GM23248 (cell line): ENCODE results near the gene UBL5. TPM values are rescaled to one million over a fixed set of nuclear protein-coding genes. Genes with fewer than 3 reads are reported as not detected.
"Not testable (repeated sequence)": the region's sequence is repeated elsewhere in the genome, so short reads cannot be mapped to it uniquely, and the experiment has no call there.

ENCODE experiments used
- DNase-seq: peaks from one replicate; pipeline ENCODE4 v3.0.0-alpha.2; 2015
- H2AFZ ChIP-seq: fragments of 200-600 bp; sonication (generic); 2 replicates; pipeline ENCODE4 v1.6.1; 2016; ENCODE audit warnings: antibody characterized with exemption
- H3F3A ChIP-seq: fragments of 200-600 bp; sonication (generic); 2 replicates; pipeline ENCODE4 v1.6.1; 2016; ENCODE audit warnings: mild to moderate bottlenecking, antibody characterized with exemption, mixed run types; ENCODE audit not compliant: insufficient read depth
- H3K27ac ChIP-seq: fragments of 200-600 bp; sonication (generic); 2 replicates; pipeline ENCODE4 v1.5.1; 2016; ENCODE audit warnings: mild to moderate bottlenecking
- H3K27me3 ChIP-seq: fragments of 200-600 bp; sonication (generic); replicated peaks from 2 replicates; pipeline ENCODE4 v1.6.1; 2016; ENCODE audit warnings: mild to moderate bottlenecking; ENCODE audit not compliant: insufficient read depth
- H3K36me3 ChIP-seq: fragments of 200-600 bp; sonication (generic); 2 replicates; pipeline ENCODE4 v1.6.1; 2016; ENCODE audit warnings: low read depth, mild to moderate bottlenecking
- H3K4me1 ChIP-seq: fragments of 200-600 bp; sonication (generic); 2 replicates; pipeline ENCODE4 v1.6.1; 2016; ENCODE audit warnings: mild to moderate bottlenecking; ENCODE audit not compliant: insufficient read depth
- H3K4me2 ChIP-seq: fragments of 200-600 bp; sonication (generic); one replicate; pipeline ENCODE4 v1.6.1; 2016; ENCODE audit warnings: mild to moderate bottlenecking; ENCODE audit not compliant: unreplicated experiment
- H3K4me3 ChIP-seq: fragments of 200-600 bp; sonication (generic); 2 replicates; pipeline ENCODE4 v1.5.1; 2016; ENCODE audit warnings: mild to moderate bottlenecking
- H3K79me2 ChIP-seq: fragments of 200-600 bp; sonication (generic); 2 replicates; pipeline ENCODE4 v1.6.1; 2016; ENCODE audit warnings: mild to moderate bottlenecking; ENCODE audit not compliant: insufficient read depth
- H3K9ac ChIP-seq: fragments of 200-600 bp; sonication (generic); 2 replicates; pipeline ENCODE4 v1.6.1; 2016; ENCODE audit warnings: mild to moderate bottlenecking
- H3K9me2 ChIP-seq: fragments of 200-600 bp; sonication (generic); 2 replicates; pipeline ENCODE4 v1.6.1; 2016; ENCODE audit warnings: mixed run types, mild to moderate bottlenecking, moderate library complexity; ENCODE audit not compliant: insufficient read depth
- H3K9me3 ChIP-seq: fragments of 200-600 bp; sonication (generic); one replicate; pipeline ENCODE4 v1.6.1; 2017; ENCODE audit warnings: low read depth
- H4K20me1 ChIP-seq: fragments of 200-600 bp; sonication (generic); 2 replicates; pipeline ENCODE4 v1.6.0; 2016; ENCODE audit not compliant: insufficient read depth
- EZH2 ChIP-seq: fragments of 200-600 bp; sonication (generic); IDR thresholded peaks from 2 replicates; pipeline ENCODE4 v1.6.1; 2018; ENCODE audit warnings: antibody characterized with exemption, mild to moderate bottlenecking; ENCODE audit not compliant: insufficient read depth, poor library complexity, severe bottlenecking
- EZH2phosphoT487 ChIP-seq: fragments of 200-600 bp; sonication (generic); IDR thresholded peaks from 2 replicates; pipeline ENCODE4 v1.6.1; 2018; ENCODE audit warnings: antibody characterized with exemption, moderate library complexity, mild to moderate bottlenecking, low read depth; ENCODE audit not compliant: insufficient read depth
- WGBS, 2 experiments: methylation state at CpG; one replicate each; pipeline ENCODE4 v1.1.6; 2015 to 2017; ENCODE audit warnings: low lambda C conversion rate in 2 of 2, low coverage in 1 of 2; ENCODE audit errors: missing lambda C conversion rate in 2 of 2; 5-methylcytosine and 5-hydroxymethylcytosine counted together
- in situ Hi-C: fragments of 300-500 bp; cut with MboI; formaldehyde crosslinking; loops from 2 replicates; pipeline ENCODE4 v1.15.0; 2020
- polyA plus RNA-seq: library from polyadenylated mRNA; unstranded; fragments of >200 nt; fragmentation: Nextera tagmentation; extraction: Ambion mirVana; gene quantifications from 2 replicates; pipeline ENCODE4 v1.2.1, GENCODE V29; 2016
- total RNA-seq: library from RNA; depleted of rRNA; stranded (reverse); fragments of >200 nt; shearing (Covaris generic); gene quantifications from 2 replicates; pipeline ENCODE4 v1.2.3, GENCODE V29; 2014

UBL5 gene
- total and polyA plus RNA-seq, 2 experiments from 2014 or later = 392 to 605 TPM

DNA sequence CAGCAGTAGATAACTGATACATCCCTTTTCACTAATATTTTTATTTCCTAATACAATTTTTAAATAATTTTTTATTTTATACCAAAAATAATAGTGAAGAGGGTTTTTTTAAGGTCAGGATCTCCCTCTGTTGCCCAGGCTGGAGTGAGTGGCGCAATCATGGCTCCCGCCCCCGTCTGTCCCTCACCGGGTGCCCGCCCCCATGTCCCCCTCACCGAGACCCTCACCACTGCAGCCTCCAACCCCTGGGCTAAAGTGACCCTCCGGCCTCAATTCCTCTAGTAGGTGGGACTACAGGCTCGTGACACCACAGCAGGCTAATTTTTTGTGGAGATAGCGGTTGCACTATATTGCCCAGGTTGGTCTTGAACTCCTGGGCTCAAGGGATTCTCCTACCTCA, 41.4 kb upstream of the UBL5 start:
- Histone ChIP-seq H3K4me3 (peak overlapping the region; percentile 99), H3K9me3 (no peaks in the 10 kb centered on the region), H3K27ac (peak overlapping the region; percentile 91; the same call in 1 of the 2 replicates), H4K20me1 (no peaks in the 10 kb centered on the region), H3K9ac (peak overlapping the region; percentile 93), H3K9me2 (no peaks in the 10 kb centered on the region), H3K4me2 (peak overlapping the region; percentile 95), H3K27me3 (no peaks in the 10 kb centered on the region), H2AFZ (peak overlapping the region; percentile 99), H3K79me2 (peaks cover 24% of the 10 kb centered on the region), H3K4me1 (peaks cover 7% of the 10 kb centered on the region; the same call in 1 of the 2 replicates), H3K36me3 (no peaks in the 10 kb centered on the region), H3F3A (peaks cover 4% of the 10 kb centered on the region; the same call in 1 of the 2 replicates)
- no peak for DNase-seq
- no peak for TF ChIP-seq EZH2
- TF ChIP-seq EZH2phosphoT487 = no peak
- WGBS, 2 experiments = 53 to 84% methylated on average over 5 to 9 of the region's 9 CpGs
- in situ Hi-C loops = loop anchor here (10.0 to 25.0 kb wide), 3 partner anchors 162 to 652 kb away; partner anchors contain the start of genes ZNF559, ZNF561 and ZNF699

- Histone ChIP-seq H3F3A (peaks cover 4% of the 10 kb centered on the region; the same call in 1 of the 2 replicates), H3K27ac (no peak overlapping the region), H2AFZ (peak overlapping the region; percentile 99; the same call in 1 of the 2 replicates), H3K9me3 (no peaks in the 10 kb centered on the region), H4K20me1 (no peaks in the 10 kb centered on the region), H3K9me2 (no peaks in the 10 kb centered on the region), H3K4me3 (no peak overlapping the region), H3K79me2 (peaks cover 24% of the 10 kb centered on the region), H3K27me3 (no peaks in the 10 kb centered on the region), H3K4me2 (no peak overlapping the region), H3K4me1 (peaks cover 7% of the 10 kb centered on the region; the same call in 1 of the 2 replicates), H3K9ac (no peak overlapping the region), H3K36me3 (no peaks in the 10 kb centered on the region)
- in situ Hi-C loops = loop anchor here (10.0 to 25.0 kb wide), 3 partner anchors 162 to 652 kb away; partner anchors contain the start of genes ZNF559, ZNF561 and ZNF699
- no peak for DNase-seq
- WGBS, 2 experiments = 83 to 85% methylated on average over 8 of the region's 8 CpGs
- TF ChIP-seq EZH2 = no peak
- no peak for TF ChIP-seq EZH2phosphoT487
Measured at GRCh38 chr19:9786819-9787218, 40.9 kb upstream of the UBL5 start.

GRCh38 chr19:9788604-9789003, 39.1 kb upstream of the UBL5 start:
- not testable (repeated sequence) for H3K4me3 ChIP-seq, H4K20me1 ChIP-seq, DNase-seq, H3K27ac ChIP-seq, H2AFZ ChIP-seq, H3K9me2 ChIP-seq, H3K4me2 ChIP-seq, H3K36me3 ChIP-seq, H3K27me3 ChIP-seq, H3K9ac ChIP-seq, H3K9me3 ChIP-seq, H3K4me1 ChIP-seq
- peaks cover 10% of the 10 kb centered on the region for H3K79me2 ChIP-seq
- in situ Hi-C loops = loop anchor here (10.0 to 25.0 kb wide), 3 partner anchors 164 to 654 kb away; partner anchors contain the start of genes ZNF559, ZNF561 and ZNF699
- WGBS, 2 experiments = 86 to 88% methylated on average over 13 of the region's 13 CpGs
- H3F3A ChIP-seq = peaks cover 11% of the 10 kb centered on the region

DNA sequence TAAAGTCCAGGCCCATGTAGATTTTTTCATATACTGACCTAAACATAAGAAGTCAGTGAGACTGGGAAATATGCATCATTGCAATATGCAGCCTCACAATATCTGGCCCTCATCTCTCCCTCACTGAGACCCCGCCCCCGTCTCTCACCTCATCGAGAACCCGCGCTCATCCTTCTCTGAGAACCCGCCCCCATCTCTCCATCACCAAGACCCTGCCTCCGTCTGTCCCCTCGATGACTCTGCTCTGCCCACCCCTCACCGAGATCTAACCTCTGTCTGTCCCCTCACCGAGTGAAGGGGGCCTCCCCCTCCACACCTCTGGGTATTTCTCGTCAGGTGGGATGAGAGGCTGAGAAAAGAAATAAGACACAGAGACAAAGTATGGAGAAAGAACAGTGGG, 38.7 kb upstream of the UBL5 start:
- peaks cover 7% of the 10 kb centered on the region; the same call in 1 of the 2 replicates for H3K4me1 ChIP-seq
- H3K27ac ChIP-seq = no peak overlapping the region

DNA sequence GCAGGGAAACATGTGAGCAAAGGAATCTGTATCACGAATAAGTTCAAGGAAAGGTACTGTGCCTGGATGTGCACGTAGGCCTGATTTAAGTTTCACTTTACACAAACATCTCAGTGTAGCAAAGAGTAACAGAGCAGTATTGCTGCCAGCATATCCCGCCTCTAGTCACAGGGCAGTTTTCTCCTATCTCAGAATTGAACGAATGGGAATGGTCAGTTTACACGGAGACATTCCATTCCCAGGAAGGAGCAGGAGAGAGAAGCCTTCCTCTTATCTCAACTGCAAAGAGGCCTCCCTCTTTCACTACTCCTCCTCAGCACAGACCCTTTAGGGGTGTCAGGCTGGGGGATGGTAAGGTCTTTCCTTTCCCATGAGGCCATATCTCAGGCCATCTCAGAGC, 38.1 kb upstream of the UBL5 start:
- 48 to 53% methylated on average over 5 of the region's 5 CpGs for WGBS, 2 experiments
- not testable (repeated sequence) for H3K9me3 ChIP-seq, H2AFZ ChIP-seq, H3K9ac ChIP-seq, H3K27ac ChIP-seq, H3K4me1 ChIP-seq, H3K4me3 ChIP-seq, H3K9me2 ChIP-seq, H3K79me2 ChIP-seq, H3K27me3 ChIP-seq, H3K36me3 ChIP-seq, DNase-seq, H4K20me1 ChIP-seq, H3K4me2 ChIP-seq
- in situ Hi-C loops = loop anchor here (10.0 to 25.0 kb wide), 3 partner anchors 165 to 655 kb away; partner anchors contain the start of genes ZNF559, ZNF561 and ZNF699
- peaks cover 14% of the 10 kb centered on the region for H3F3A ChIP-seq

More for the DNA sequence above, 38.7 kb upstream of the UBL5 start:
- in situ Hi-C loops = loop anchor here (10.0 to 25.0 kb wide), 3 partner anchors 164 to 654 kb away; partner anchors contain the start of genes ZNF559, ZNF561 and ZNF699
- Histone ChIP-seq H3K9me3 (no peaks in the 10 kb centered on the region), H3K9ac (no peak overlapping the region), H3K36me3 (no peaks in the 10 kb centered on the region), H2AFZ (no peak overlapping the region), H3K4me3 (no peak overlapping the region), H4K20me1 (no peaks in the 10 kb centered on the region), H3F3A (peaks cover 14% of the 10 kb centered on the region), H3K9me2 (no peaks in the 10 kb centered on the region), H3K27me3 (no peaks in the 10 kb centered on the region), H3K79me2 (peaks cover 6% of the 10 kb centered on the region), H3K4me2 (no peak overlapping the region)
- TF ChIP-seq EZH2 (no peak), EZH2phosphoT487 (no peak)
- WGBS, 2 experiments = 80 to 81% methylated on average over 11 of the region's 11 CpGs
- no peak for DNase-seq

GRCh38 chr19:9791073-9791367, 36.7 kb upstream of the UBL5 start:
- H2AFZ ChIP-seq = peak overlapping the region; percentile 64
- H3K36me3 ChIP-seq, H4K20me1 ChIP-seq, H3K9me3 ChIP-seq, H3K4me1 ChIP-seq, H3K27me3 ChIP-seq, H3K9me2 ChIP-seq, DNase-seq, H3K79me2 ChIP-seq, H3K27ac ChIP-seq: not testable (repeated sequence)
- H3K4me2 ChIP-seq = peak overlapping the region; percentile 40
- H3K9ac ChIP-seq = peak overlapping the region; percentile 62; the same call in 1 of the 2 replicates
- peak overlapping the region; percentile 65 for H3K4me3 ChIP-seq
- in situ Hi-C loops = loop anchor here (25.0 kb wide), 1 partner anchor 479 kb away; the partner anchor contains the start of genes ZNF559 and ZNF699
- H3F3A ChIP-seq = peaks cover 19% of the 10 kb centered on the region
- WGBS, 2 experiments = 63 to 69% methylated on average over 6 of the region's 6 CpGs
